ENCODE results near the gene ENDOV. TPM values are rescaled to one million over a fixed set of nuclear protein-coding genes. Genes with fewer than 3 reads are reported as not detected.

The ENDOV gene
- polyA plus RNA-seq, 2 of the 4 experiments (the other 2 are of a cell fraction) = 33.2 to 42.6 TPM

DNA sequence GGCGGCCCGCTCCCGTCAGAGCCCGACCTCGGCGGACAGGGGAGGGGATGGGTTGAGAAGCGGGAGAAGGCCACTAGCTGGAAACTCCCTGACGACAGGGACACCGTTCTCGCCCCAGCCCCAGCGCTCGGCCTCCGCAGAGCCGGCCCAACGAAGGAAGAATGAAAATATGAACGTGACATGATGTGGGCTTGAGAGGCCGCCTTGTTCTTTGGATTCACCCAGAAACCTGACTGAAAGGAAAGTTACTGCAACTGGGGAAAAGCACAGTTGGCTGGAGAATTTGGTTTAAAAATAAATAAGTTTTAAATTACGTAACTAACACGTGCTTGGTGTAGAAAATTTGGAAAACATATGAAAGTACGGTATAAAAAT, 40.4 kb downstream of the ENDOV start:
- Histone ChIP-seq H3K4me1 (peaks cover 15% of the 10 kb centered on the region), H3K4me2 (peak overlapping the region; percentile 85), H3K9me3 (no peaks in the 10 kb centered on the region), H3K27ac (peak overlapping the region; percentile 96 to 99), H3K4me3 (peak overlapping the region; percentile 77)
- DNase-seq (ENCODE audit: low read depth in 1 of 2, low spot score in 1 of 2) = peak in 1 of 2 experiments; percentile 88
- CTCF ChIA-PET = interaction anchor here (0.8 to 1.9 kb wide), 14 partner anchors 9 to 529 kb away, joined by 3 to 11 read pairs (median 3); no protein-coding TSS in a partner anchor
- TF ChIP-seq CHD4 (IDR thresholded peaks at IDR 0.05; ENCODE audit: borderline replicate concordance) (no peak), ZNF302 (CRISPR knock-in tag; IDR thresholded peaks at IDR 0.05) (no peak), CHD2 (IDR thresholded peaks at IDR 0.05; ENCODE audit: low read length, partially characterized antibody) (no peak), ESRRA (IDR thresholded peaks at IDR 0.05; ENCODE audit: borderline replicate concordance, low read length) (no peak)
- TF ChIP-seq, protein P1, sequence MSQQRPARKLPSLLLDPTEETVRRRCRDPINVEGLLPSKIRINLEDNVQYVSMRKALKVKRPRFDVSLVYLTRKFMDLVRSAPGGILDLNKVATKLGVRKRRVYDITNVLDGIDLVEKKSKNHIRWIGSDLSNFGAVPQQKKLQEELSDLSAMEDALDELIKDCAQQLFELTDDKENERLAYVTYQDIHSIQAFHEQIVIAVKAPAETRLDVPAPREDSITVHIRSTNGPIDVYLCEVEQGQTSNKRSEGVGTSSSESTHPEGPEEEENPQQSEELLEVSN (IDR thresholded peaks at IDR 0.05; ENCODE audit: borderline replicate concordance, low read depth) = peak; percentile 33; the same call in 1 of the 2 replicates
- FAIRE-seq = no peak
- 19% methylated on average over 20 of the region's 20 CpGs for WGBS (ENCODE audit: missing lambda C conversion rate)
- peak; percentile 60 to 68 for ATAC-seq
- POLR2A ChIA-PET = interaction anchor here (0.6 to 2.5 kb wide), 25 partner anchors 9 to 631 kb away, joined by 3 to 35 read pairs (median 5); partner anchors contain the start of genes CHMP6, ENDOV, GAA and NPTX1

DNA sequence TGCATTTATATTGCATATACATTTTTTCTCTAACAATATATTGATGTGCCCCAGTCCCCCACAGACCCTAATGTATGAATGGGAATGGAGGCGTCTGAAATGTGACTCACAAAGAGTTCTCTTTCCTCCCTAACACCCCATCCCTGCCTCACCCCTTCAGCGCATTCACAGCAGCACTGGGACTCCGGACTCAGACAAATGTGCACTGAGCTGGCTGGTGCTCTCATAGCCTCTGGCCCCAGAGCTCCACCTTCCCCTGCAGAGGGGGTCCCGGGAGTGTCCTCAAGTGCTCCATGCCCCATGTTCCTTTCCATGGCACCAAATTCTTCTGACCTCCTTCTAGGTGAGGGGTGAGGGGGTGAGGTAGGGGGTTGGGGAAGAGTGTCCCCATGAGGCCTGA, 40.8 kb downstream of the ENDOV start:
- DNase-seq (ENCODE audit: low read depth in 1 of 2, low spot score in 1 of 2) (no peak), ATAC-seq (no peak), FAIRE-seq (no peak)
- CTCF ChIA-PET = interaction anchor here (1.1 to 1.9 kb wide), 7 partner anchors 9 to 264 kb away, joined by 3 to 10 read pairs (median 3); no protein-coding TSS in a partner anchor
- POLR2A ChIA-PET = interaction anchor here (1.3 to 2.5 kb wide), 10 partner anchors 10 to 529 kb away, joined by 4 to 35 read pairs (median 6); partner anchors contain the start of genes NPTX1 and RPTOR
- Histone ChIP-seq H3K4me1 (peaks cover 15% of the 10 kb centered on the region), H3K27ac (peak overlapping the region in 1 of 2 experiments; percentile 99; a peak in 3 of 6 replicates), H3K4me3 (no peak overlapping the region; the same call in 1 of the 3 replicates), H3K4me2 (peak overlapping the region; percentile 85), H3K9me3 (no peaks in the 10 kb centered on the region)
- TF ChIP-seq FOSB (CRISPR knock-in tag; IDR thresholded peaks at IDR 0.05) (no peak), HOXB5 (CRISPR knock-in tag; IDR thresholded peaks at IDR 0.05) (no peak), POLR2A (IDR thresholded peaks at IDR 0.05; ENCODE audit: low read length) (no peak), RARB (CRISPR knock-in tag; IDR thresholded peaks at IDR 0.05) (no peak), EHF (CRISPR knock-in tag; IDR thresholded peaks at IDR 0.05) (no peak), RAD21 (conservative IDR thresholded peaks at IDR 0.05 in 1 of 2, IDR thresholded peaks at IDR 0.05 in 1 of 2) (no peak), SREBF2 (IDR thresholded peaks at IDR 0.05) (no peak), MAZ (IDR thresholded peaks at IDR 0.05; ENCODE audit: borderline replicate concordance, low read depth, low read length) (no peak), HOXA7 (CRISPR knock-in tag; IDR thresholded peaks at IDR 0.05) (no peak), CBX2 (IDR thresholded peaks at IDR 0.05; ENCODE audit: borderline replicate concordance, low read depth) (no peak), PHF8 (IDR thresholded peaks at IDR 0.05; ENCODE audit: borderline replicate concordance, low read depth) (no peak), RNF2 (IDR thresholded peaks at IDR 0.05; ENCODE audit: borderline replicate concordance, low read depth) (no peak)
- WGBS (ENCODE audit: missing lambda C conversion rate) = 95% methylated on average over 4 of the region's 4 CpGs

- TF ChIP-seq BHLHE40 (IDR thresholded peaks at IDR 0.05; ENCODE audit: low read depth, low read length) (no peak), KDM5A (IDR thresholded peaks at IDR 0.05) (no peak), ZSCAN20 (CRISPR knock-in tag; IDR thresholded peaks at IDR 0.05) (no peak), NR3C1 (IDR thresholded peaks at IDR 0.05) (no peak), FOSL2 (IDR thresholded peaks at IDR 0.05) (no peak), FOSL2 (CRISPR knock-in tag; IDR thresholded peaks at IDR 0.05) (no peak), HES2 (IDR thresholded peaks at IDR 0.05) (no peak), ZC3H11A (IDR thresholded peaks at IDR 0.05) (no peak), NPAS2 (CRISPR knock-in tag; IDR thresholded peaks at IDR 0.05; ENCODE audit: borderline replicate concordance) (no peak), MYC (IDR thresholded peaks at IDR 0.05; ENCODE audit: borderline replicate concordance, low read length) (no peak), JUNB (IDR thresholded peaks at IDR 0.05) (no peak), FOXS1 (CRISPR knock-in tag; IDR thresholded peaks at IDR 0.05) (no peak), RNF2 (IDR thresholded peaks at IDR 0.05; ENCODE audit: borderline replicate concordance, low read depth) (no peak)
- TF ChIP-seq, protein P2, sequence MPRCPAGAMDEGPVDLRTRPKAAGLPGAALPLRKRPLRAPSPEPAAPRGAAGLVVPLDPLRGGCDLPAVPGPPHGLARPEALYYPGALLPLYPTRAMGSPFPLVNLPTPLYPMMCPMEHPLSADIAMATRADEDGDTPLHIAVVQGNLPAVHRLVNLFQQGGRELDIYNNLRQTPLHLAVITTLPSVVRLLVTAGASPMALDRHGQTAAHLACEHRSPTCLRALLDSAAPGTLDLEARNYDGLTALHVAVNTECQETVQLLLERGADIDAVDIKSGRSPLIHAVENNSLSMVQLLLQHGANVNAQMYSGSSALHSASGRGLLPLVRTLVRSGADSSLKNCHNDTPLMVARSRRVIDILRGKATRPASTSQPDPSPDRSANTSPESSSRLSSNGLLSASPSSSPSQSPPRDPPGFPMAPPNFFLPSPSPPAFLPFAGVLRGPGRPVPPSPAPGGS (IDR thresholded peaks at IDR 0.05) = no peak
- Histone ChIP-seq H3K9me3 (no peaks in the 10 kb centered on the region), H3K4me2 (no peak overlapping the region), H3K4me1 (peaks cover 15% of the 10 kb centered on the region), H3K27ac (peak overlapping the region in 1 of 2 experiments; percentile 99; a peak in 2 of 6 replicates), H3K4me3 (no peak overlapping the region)
- 73% methylated on average over 19 of the region's 21 CpGs for WGBS (ENCODE audit: missing lambda C conversion rate)
- ATAC-seq = no peak
- no peak for DNase-seq (ENCODE audit: low read depth in 1 of 2, low spot score in 1 of 2)
- FAIRE-seq = no peak
- ChIA-PET POLR2A (no interaction called here), CTCF (interaction anchor here (0.7 to 2.2 kb wide), 6 partner anchors 13 to 119 kb away, joined by 3 to 9 read pairs (median 4); no protein-coding TSS in a partner anchor)
Measured at GRCh38 chr17:80456465-80457235, 41.7 kb downstream of the ENDOV start.
